ENCODE data around the gene DMXL1. TPM values are rescaled to one million over a fixed set of nuclear protein-coding genes. Genes with fewer than 3 reads are reported as not detected.
A peak's percentile ranks its signal among the peaks of the same experiment; 100 is the strongest.

DMXL1 gene
- total RNA-seq, 1 experiment from 2014 or later, result 11.1 TPM

DNA sequence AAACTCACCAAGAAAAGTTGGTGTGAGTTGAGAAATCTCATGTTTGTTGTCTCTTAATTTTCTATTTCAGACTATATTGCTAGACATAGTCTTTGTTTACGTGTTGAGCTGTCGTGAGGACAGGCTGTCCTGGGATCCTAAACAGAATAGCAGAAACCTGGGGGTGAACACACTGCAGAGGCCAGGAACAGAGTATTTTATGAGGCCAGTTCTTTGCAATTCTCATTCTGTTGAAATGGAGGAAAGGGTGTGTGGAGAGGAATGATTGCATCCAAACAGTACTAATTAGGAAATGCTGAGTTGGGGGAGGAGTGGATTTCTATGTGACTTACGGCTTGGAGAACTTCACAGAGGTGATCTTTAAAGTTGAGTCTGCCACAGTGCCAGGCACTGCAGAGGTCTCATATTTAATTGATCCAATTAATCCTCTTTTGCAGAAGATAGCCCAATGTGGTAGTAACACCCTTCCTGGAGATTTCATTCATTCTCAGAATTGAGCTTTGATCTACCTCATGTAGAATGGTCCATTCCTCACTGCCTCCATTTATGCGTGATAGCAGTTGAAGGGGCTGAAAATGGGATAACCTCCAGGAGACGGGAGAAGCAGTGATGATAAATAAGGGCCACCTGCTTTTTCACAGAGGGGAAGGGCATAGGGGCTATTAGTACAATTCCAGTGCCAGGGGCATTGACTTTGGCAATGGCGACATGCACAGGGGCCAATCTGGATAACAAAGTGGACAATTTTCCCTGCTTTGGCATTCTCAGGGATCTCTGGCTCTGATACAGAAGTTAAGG, 200.3 kb downstream of the DMXL1 start:
- no peak for DNase-seq (ENCODE audit: low spot score)

DNA sequence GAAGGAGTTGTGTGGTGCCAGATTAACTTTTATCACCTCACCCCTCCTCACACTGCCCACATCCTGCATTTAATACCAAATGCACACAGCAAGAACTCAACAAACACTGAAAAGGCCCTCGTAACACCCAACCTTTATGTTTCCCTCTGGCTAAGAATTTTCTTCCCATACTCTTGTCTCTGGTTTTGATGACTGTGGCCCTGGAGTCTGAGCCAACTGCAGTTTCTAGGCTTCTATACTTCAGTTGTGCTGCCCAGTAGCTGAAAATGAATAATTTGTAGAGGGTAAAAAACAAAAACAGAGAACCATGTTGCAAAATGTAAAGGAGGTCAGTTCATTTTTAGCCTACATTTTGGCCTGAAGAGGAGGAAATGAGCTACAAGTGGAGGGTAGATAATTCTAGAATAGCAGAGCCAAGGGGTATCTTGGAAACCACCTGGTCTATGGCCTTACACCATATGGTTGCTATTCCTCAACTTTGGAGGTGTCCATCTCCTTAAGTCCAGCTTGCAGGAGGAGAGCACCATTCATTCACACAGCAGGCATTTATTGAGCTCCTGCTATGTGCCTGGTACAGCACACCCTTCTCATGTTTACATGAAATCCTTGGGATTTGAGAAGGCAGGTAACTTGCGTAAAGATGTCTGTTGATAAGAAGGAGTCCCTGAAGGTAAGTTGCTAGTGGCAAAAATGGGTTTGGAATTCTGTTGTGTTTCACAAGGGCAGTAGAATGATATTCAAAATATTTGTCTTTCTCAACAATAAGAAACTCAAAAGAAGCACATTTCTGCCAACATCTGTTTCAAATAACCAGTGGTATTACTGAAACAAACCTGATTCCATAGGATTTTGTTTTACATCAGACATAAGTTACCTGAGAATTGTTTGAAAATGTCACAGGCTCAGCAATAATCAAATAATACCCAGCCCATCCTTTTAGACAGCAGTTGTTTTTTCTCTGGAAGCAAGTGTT, 201.2 kb downstream of the DMXL1 start:
- DNase-seq (ENCODE audit: low spot score), result no peak

GRCh38 chr5:119273391-119273839, 202.5 kb downstream of the DMXL1 start:
- DNase-seq (ENCODE audit: low spot score), result no peak

GRCh38 chr5:119274030-119274766, 203.3 kb downstream of the DMXL1 start:
- DNase-seq (ENCODE audit: low spot score), result peak; percentile 14

DNA sequence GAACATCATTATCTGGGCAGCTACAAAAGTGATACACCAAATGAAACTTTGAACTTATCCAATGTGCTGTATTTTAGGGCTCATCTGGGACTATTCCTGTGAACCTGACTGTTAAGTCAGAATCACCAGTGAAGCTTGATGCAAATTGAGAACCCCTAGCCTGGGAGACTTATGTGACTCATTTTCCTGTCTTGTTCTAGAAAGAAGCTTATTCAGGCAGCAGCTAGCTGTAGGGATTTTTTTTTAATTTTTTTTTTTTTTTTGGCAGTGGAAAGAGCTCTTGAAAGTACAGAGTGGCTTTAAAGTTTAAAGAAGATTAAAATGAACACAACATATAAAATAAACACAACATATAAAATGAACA, 203.9 kb downstream of the DMXL1 start:
- DNase-seq (ENCODE audit: low spot score), result peak; percentile 20

DNA sequence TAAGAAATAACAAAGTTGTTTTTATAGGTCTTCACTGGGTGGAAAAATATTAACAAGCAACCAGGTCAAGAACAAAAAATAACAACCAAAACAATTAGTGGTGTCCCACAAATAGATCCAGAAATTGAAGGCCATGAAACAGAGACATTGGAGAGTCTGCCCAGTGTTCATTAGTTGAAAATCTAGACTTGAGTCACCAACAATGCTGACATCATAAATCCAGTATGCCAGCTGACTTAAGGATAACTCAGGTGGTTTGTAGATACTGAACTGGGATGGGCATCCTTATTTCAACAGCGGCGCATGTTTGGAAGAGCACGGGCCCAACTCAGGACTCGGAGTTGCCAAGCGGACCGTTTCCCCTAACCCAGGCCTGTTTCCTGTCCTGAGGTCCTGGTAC, 204.3 kb downstream of the DMXL1 start:
- DNase-seq (ENCODE audit: low spot score), result peak; percentile 28

- DNase-seq (ENCODE audit: low spot score), result no peak
These were observed 204.8 kb downstream of the DMXL1 start for GRCh38 chr5:119275601-119276173.

GRCh38 chr5:119276978-119277377, 206.1 kb downstream of the DMXL1 start:
- no peak for DNase-seq (ENCODE audit: low spot score)

DNA sequence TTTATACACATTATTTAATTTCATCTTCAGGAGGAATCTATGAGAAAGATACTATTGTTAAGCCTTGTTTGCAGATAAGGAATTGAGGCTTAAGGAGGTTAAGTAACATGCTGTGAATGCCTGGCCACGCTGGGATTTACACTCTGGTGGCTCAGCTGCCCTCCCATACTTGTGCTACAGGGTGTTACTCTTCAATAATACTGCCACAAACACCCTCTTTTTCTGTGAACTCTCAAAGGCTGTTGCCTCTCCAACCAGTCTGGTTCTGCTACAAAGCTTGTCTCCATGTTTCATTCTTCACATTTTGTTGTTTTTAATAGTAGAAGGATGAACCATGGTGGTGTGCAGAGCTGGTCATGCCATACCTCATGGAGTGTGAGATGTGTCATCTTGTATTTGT, 208.2 kb downstream of the DMXL1 start:
- DNase-seq (ENCODE audit: low spot score), result no peak

GRCh38 chr5:119280380-119280779, 209.5 kb downstream of the DMXL1 start:
- no peak for DNase-seq (ENCODE audit: low spot score)

GRCh38 chr5:119282628-119283027, 211.7 kb downstream of the DMXL1 start:
- no peak for DNase-seq (ENCODE audit: low spot score)

GRCh38 chr5:119284031-119284430, 213.1 kb downstream of the DMXL1 start:
- no peak for DNase-seq (ENCODE audit: low spot score)

DNA sequence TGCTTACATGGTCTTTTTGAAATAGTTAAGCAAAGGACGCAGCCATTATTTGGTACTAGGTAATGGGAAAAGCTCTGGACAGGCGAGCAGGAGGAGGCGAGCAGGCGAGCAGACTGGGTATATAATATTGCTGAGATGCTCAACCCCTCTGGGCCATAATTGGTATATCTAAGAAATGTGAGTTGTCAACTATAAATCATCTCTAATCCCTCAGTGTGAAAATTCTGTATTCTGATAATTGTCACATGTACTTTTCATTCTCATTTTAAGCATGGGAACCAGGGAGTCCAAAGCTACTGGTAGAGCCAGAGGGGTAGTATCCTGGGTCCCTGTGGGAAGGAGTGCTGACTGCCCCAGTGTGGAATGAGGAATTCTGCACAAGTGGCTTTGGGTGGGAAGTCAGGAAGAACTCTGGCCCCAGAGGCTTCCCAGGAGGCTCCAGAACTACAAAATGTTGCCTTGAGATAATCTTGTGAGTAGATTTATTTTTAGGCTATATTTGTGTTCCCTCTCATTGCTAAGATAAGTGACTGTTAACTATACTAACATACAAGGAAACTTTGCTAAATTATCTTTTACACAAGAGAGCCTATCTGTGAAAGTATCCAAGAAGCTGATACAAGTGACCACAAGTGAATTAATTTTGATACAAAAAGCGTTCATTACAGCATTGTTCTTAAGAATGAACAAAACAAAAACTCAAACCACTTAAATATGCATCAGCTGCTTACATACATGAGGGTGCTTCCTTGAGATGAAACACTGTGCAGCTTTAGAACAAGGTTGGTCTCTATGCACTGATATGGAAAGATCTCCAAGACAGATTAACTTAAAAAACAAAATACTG, 214.4 kb downstream of the DMXL1 start:
- DNase-seq (ENCODE audit: low spot score), result no peak

- DNase-seq (ENCODE audit: low spot score), result no peak
These were observed 215.9 kb downstream of the DMXL1 start for GRCh38 chr5:119286511-119287488.

- no peak for DNase-seq (ENCODE audit: low spot score)
These were observed 216.7 kb downstream of the DMXL1 start for GRCh38 chr5:119287547-119288111.

DNA sequence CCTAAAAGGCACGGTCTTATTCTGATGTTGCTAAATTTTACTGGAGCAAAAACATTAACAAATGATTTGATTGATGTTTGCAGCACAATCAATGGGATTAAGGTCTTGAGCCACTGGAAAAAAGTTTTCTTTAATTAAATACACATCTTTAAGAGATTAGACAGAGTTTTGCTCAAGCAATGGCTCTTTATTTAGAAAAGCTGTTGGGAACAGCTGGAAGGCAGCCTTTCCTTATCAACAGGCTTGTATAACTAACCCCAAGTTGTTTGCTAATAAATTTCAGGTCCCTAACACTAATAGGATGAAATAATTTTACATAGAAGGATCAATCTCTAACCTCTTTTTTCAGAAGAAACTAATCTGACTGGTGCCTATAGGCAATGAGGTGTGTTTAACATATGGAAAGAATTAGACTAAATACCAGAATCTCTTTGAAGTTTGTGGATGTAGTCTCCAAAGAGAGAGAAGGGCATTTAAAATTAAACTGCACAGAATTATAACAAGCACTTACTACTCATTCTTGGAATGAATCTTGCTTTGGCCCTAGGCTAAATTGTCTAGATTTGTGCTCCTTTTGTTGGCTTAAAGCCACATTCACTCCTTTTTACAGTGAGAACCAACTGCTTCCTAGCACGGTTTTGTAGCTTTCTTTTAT, 217.6 kb downstream of the DMXL1 start:
- peak; percentile 48 for DNase-seq (ENCODE audit: low spot score)

DNA sequence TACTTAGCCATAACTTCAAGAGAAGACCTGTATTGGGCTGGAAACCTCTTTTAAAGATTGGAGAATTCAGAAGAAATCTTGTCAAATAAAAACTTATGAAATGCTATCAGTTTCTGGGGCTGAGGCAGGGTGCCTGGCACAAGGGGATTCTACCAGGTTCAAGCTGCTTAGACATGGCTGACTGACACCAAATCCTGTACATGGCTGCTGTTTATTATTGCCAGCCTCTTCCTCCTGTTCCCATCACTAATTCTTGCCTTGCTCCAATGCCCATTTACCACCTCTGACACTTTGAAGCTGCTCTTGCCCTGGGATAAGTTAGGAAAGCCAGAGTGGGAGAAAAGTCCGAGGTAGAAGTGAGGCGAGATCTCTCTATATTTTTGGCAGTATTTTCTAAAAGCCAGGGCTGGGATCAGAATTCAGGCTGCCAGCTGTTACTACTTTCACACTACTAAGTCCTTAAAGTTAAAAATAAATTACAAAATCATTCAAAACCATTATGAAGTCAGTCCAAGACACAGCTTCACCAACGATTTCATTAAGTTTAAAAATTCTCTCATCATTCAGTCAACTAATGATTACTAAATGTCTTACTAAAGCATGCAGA, 218.7 kb downstream of the DMXL1 start:
- DNase-seq (ENCODE audit: low spot score), result no peak

DNA sequence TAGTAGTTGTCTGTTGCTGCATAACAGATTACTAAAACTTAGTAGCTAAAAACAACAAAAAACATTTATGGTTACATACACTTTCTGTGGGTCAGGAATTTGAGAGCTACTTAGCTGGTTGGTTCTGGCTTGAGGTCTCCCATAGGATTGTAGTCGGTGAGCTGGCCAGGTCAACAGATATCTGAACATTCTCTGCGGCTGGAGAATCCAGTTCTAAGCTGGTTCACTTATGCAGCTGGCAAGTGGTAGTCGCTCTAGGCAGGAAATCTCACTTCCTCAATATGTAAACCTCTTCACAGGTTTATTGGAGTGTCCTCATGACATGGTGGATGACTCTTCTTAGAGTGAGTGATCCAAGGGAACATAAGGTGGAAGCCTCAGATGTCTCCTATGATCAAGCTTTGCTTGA, 219.3 kb downstream of the DMXL1 start:
- no peak for DNase-seq (ENCODE audit: low spot score)
